Coronary artery (tissue), 2 donors: ENCODE results near the gene DGCR6L.
"Not testable (repeated sequence)": the region's sequence is repeated elsewhere in the genome, so short reads cannot be mapped to it uniquely, and the experiment has no call there.

Experiments
- DNase-seq: peaks from one replicate; pipeline ENCODE4 v3.0.0-alpha.2; 2017; ENCODE audit warnings: low spot score
- H3K27ac ChIP-seq, 2 donors: fragments of 200-600 bp; sonication (generic); one replicate each; pipeline ENCODE4 v1.5.1; 2016 to 2019
- H3K4me3 ChIP-seq: fragments of 200-600 bp; sonication (generic); 2 replicates; pipeline ENCODE4 v1.5.1; 2016; ENCODE audit warnings: mild to moderate bottlenecking, moderate library complexity
- CTCF ChIP-seq: fragments of 200-600 bp; sonication (generic); IDR thresholded peaks from one replicate; pipeline ENCODE4 v1.5.1; 2019; ENCODE audit warnings: antibody characterized with exemption

DGCR6L gene

GRCh38 chr22:20319745-20320658, at the start of gene DGCR6L:
TSS of gene DGCR6L (minus strand) at chr22:20320060. CDS start at chr22:20319988, 72 bp downstream.
- peak within 1 kb of the TSS; percentile 89 to 91 for H3K27ac ChIP-seq
- H3K4me3 ChIP-seq = peak within 1 kb of the TSS; percentile 97
- peak; percentile 94 for DNase-seq
- no peak for TF ChIP-seq CTCF

- not testable (repeated sequence) for H3K27ac ChIP-seq, H3K4me3 ChIP-seq, DNase-seq
These were observed 49.0 kb upstream of the DGCR6L start for GRCh38 chr22:20368875-20369274.

GRCh38 chr22:20366841-20367240, 47.0 kb upstream of the DGCR6L start:
- not testable (repeated sequence) for H3K27ac ChIP-seq, DNase-seq, H3K4me3 ChIP-seq

GRCh38 chr22:20364335-20365260, 44.7 kb upstream of the DGCR6L start:
- DNase-seq, H3K27ac ChIP-seq: not testable (repeated sequence)

GRCh38 chr22:20362403-20362802, 42.5 kb upstream of the DGCR6L start:
- DNase-seq, H3K4me3 ChIP-seq: not testable (repeated sequence)

More at GRCh38 chr22:20364335-20365260, 44.7 kb upstream of the DGCR6L start:
- H3K4me3 ChIP-seq = not testable (repeated sequence)

GRCh38 chr22:20361752-20362229, 41.9 kb upstream of the DGCR6L start:
- not testable (repeated sequence) for DNase-seq, H3K4me3 ChIP-seq, H3K27ac ChIP-seq

More at GRCh38 chr22:20362403-20362802, 42.5 kb upstream of the DGCR6L start:
- H3K27ac ChIP-seq = not testable (repeated sequence)

- H3K27ac ChIP-seq, DNase-seq, H3K4me3 ChIP-seq: not testable (repeated sequence)
These were observed 41.2 kb upstream of the DGCR6L start for GRCh38 chr22:20360866-20361751.

- not testable (repeated sequence) for H3K4me3 ChIP-seq, H3K27ac ChIP-seq, DNase-seq
These were observed 40.4 kb upstream of the DGCR6L start for GRCh38 chr22:20360261-20360660.

GRCh38 chr22:20358503-20359239, 38.8 kb upstream of the DGCR6L start:
- not testable (repeated sequence) for DNase-seq, H3K27ac ChIP-seq, H3K4me3 ChIP-seq

- not testable (repeated sequence) for H3K27ac ChIP-seq, DNase-seq, H3K4me3 ChIP-seq
These were observed 38.1 kb upstream of the DGCR6L start for GRCh38 chr22:20357967-20358366.

GRCh38 chr22:20356906-20357305, 37.0 kb upstream of the DGCR6L start:
- not testable (repeated sequence) for H3K4me3 ChIP-seq, DNase-seq, H3K27ac ChIP-seq

- DNase-seq, H3K4me3 ChIP-seq: not testable (repeated sequence)
These were observed 36.2 kb upstream of the DGCR6L start for GRCh38 chr22:20355939-20356636.

More at GRCh38 chr22:20355939-20356636, 36.2 kb upstream of the DGCR6L start:
- H3K27ac ChIP-seq = not testable (repeated sequence)
